HG03135 (cell line): ENCODE measurements around the gene HERPUD1.

Experiments used
- ATAC-seq: cut with Tn5 transposase; IDR thresholded peaks from one replicate; pipeline ENCODE4 v1.9.1; 2021; ENCODE audit warnings: mild to moderate bottlenecking, moderate library complexity; ENCODE audit not compliant: unreplicated experiment

Gene HERPUD1

DNA sequence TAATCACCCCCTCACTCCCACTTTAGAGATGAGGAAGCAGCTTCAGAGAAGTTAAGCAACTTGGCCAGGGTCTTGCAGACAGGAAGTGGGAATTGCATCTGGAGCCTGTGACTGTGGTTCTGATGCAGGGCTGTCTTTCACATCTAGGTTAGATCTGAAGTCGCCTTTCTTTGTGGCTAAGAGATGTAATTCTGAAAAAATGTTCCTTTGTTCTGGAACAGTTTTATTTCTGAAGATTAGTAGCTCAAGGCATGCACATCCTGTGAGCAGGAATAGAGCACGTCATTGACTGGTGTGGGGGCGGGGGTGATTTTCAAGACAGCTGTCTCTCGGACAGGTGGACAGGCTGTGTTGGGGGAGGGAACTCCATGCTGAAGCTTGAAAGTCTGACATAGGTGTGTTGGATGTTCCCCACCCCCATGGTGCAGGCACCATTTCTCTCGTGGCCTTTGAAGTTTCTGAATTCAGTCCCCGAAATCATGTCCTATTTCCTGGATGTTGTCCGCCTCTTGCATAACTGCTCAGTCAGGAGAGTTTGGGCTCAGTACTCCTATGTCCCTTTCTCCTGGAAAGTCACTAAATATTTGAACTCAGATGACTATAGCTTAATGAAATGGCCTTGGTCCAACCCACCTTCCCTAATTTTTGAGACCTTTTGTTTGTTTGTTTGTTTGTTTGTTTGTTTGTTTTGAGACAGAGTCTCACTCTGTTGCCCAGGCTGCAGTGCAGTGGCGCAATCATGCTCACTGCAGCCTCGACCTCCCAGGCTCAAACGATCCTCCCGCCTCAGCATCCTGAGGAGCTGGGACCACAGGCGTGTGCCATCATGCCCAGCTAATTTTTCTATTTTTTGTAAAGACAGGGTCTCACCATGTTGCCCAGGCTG lies 21.0 kb upstream of the HERPUD1 start:
- ATAC-seq = no peak

DNA sequence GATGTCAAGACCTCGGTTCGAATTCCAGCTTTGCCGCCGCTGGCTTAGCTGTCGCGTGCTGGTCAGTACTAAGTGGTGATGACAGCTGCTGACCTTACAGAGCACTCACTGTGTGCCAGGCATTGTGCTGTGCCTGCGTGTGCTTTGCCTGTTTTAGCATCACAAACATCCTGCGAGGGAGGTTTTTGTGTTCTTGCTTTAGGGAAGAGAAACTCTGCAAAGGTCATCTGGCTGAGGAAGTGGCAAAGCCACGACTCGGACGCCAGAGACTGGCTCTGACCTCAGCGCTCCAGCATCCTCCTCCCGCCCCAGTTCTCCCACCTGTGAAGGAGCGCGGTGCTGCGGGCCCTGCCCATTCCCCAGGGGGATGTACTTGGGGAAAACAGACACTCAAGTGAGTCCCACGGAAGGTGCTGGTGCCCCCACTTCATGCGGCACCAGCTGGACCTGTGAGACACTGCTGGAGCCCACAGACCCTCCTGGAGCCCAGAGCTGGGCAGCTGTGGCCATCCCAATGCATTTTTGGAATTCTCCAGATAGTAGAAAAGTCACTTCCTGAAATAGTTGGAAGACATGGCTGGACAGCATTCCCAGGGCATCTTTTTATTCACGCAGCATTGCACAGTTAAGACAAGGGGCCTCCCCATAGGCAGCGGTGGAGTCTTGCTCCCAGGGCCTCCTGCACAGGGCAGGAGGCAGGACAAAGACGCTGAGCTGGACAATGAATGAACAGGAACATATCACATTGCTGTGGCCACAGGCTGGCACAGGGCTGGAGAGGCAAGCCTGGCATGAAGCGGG lies 20.0 kb upstream of the HERPUD1 start:
- ATAC-seq = peak; percentile 72

DNA sequence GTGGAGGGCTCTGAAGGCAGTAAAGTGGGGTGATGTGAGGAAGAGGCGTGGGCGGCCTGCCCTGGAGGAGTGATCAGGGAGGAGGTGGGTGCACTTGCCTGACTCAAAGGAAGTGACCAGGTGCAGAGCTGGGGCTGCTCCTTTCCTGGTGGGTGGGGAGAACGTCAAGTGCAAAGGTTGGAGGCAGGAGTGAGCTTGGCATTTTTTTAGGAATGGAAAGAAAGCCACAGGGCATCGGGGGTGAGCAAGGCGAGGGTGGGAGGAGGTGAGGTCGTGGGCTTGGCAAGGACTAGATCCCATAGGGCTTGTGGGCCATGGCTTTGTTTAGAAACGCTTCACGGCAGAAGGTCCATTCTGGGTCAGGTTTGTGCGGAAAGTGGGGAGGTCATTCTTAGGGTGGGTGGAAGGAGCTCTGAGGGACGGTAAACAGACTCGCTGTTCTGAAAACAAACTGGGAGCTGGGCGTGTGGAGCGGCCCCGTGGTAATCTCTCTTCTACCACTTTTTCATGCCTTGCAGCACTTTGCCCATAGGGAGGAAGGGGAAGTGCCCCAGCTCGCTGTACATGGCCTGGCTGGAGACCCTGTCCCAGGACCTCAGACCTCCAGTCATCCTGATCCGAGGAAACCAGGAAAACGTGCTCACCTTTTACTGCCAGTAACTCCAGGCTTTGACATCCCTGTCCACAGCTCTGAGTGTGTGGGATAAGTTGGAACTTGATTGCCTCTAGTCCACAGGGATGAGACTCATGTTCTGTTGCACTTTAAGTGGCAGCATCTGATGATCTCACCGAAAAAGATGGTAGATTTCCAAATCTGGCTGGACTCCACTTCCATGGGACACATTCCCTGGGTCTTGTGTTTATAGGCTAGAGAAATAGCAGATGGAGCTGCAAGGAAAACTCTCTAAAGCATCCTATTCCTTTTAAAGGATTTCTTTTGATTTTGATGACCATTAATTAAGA lies 18.9 kb upstream of the HERPUD1 start:
- no peak for ATAC-seq

DNA sequence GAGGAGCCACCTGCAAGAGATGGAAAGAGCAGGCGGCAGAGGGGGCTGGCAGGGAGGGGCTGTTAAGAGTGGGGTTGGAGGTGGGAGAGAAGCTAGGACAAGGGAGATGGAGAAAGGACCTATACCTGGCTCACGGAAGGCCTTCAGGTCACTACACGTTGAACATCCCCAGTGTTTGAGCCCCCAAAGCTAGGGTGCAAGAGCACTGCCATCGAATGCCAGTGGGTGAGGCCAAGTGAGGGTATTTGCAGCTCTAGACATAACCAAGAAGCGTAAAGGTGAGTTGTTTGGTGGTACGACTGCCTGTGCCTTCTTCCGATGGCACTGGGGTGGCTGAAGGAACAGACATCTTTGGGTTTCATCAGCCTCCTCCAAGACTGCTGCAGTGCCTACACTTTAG lies 17.0 kb upstream of the HERPUD1 start:
- no peak for ATAC-seq

DNA sequence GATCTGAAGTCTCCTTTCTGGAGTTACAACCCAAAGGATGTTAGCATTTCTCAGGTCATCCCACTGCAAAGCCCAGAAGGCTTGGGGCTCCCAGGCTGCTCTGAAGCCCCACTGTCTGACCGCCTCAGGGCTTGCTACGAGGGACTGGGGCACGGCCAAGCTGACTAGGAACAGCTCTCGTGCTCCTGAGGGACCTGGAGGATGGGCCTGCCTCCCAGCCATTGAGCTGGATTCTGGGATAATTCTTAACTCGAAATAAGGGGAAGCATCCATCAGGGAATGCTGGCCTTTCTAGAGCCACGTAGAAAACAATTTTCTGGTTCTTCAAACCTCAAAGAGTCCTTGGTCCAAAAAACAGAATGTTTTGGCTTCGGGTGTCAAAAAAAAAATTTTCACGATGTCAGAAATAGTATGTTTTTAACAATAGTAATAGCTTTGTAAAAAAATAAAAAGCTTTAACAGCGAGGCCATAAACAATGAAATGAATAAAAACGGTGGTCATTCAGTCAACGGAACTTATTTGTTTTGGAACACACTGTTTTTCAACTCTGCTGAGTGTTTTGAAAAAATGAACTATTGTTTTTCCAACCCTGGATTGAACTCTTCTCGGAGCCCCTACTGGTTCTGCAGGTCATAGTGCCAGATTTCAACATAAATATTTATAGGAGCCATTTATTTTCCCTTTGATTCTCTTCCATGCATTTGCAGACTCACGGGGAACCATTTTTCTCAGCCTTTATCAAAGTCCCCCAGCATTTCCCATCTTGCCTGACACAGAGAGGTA lies 16.4 kb upstream of the HERPUD1 start:
- no peak for ATAC-seq

DNA sequence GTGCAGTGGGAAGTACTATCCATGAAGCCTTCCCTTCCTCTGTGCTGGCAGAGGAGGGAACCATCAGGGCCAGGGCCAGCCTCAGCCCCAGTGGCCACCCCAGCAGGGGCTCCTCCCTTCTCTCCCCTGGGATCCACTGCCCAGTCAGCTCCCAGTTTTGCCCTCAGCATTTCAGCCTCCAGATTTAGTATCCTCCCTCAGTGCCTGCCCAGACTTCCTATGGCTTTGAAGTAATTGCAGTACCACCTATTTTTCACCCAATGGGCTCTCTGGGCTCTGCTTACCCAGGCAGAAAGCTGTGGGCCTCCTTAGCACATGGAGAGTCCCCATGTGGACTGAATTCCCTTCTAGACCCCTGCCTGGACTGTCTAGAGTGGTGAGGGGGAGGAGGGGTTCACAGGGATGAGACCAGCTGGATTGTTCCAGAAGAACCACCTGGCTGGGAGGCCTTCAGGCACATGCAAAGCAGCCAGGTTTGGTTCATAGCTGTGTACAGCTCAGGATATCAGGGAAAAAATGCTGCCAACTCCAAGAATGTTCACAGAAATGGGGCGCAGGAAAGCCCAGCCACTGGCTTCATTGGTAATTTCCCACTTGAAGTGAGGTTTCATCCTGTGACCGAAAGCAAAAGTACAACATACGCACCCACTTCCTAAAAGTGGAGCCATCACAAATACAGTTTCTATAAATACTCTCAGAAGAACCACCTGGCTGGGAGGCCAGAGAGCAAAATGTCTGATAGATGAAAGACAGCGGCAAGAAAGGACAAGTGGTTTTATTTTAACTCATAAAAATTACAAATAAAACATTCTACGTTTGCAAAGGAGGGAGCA lies 15.2 kb upstream of the HERPUD1 start:
- ATAC-seq = peak; percentile 65

DNA sequence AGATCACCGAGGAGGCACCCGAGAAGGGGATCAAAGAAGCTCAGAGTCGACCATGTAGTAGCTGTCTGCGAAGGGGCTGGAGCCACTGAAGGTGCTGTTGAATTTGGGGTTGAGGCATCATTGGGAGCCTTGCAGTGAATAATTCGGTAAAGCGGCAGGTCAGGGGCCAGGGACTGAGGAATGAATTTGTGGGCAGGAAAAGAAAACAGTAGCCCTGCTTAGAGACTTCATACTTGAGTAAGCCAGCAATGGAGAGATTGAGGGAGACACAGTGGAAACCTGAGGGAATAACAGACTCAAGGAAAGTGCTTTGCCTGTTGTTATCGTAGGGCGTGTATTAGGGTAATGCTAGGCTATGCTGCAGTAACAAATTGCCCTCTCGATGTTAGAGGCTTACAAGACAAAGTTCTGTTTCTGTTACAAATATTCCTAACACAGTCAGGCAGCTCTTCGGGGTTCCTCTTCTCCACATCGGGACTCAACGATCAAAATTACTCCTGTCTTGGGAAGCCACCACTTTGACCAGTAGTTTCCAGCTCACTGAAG lies 13.4 kb upstream of the HERPUD1 start:
- ATAC-seq = no peak

DNA sequence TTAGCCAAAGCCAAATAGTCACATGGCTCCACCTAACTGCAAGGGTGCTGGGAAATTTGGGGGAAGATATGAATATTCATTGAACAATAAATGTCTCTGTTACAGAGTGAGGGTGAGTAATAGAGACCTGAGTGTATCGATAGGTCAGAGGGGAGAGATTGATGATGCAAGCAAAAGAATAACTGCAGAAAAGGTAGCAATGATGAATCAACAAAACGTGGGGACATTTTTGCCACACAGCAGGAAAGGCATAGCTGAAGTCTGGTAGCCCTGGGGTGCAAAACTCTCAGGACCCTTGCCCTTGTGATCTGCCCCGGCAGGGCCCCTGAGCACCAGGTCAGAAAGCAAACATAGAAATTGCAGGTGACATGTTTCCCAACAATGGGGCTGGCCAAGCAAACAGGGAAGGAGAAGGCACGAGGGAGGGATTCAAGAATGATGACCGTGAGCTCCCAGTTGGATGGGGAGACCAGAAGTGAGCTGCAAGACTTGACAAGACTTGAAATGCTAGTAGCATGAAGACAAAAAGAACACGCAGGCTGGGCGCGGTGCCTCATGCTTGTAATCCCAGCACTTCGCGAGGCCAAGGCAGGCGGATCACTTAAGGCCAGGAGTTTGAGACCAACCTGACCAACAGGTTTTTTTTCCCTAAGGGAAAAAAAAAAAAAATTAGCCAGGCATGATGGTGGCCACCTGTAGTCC lies 12.7 kb upstream of the HERPUD1 start:
- no peak for ATAC-seq

DNA sequence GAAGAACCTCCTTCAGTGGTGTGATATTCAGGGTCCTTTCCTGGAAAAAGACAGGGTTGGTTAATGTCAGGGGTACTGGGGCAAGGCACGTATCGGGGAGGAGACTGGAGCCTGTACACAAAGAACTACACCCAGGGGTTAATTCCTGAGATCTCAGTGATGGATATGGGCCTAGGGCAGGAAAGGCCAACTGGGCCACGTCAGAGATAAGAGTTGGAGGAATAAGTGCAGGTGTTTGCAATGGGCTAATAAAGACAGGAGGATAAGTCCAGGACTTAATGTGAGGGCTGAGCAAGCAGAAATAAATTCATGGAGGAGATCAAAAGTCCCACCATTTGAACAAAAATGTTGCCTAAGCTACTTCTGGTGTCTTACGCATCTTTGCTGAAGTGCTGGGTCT lies 10.4 kb upstream of the HERPUD1 start:
- ATAC-seq = no peak

DNA sequence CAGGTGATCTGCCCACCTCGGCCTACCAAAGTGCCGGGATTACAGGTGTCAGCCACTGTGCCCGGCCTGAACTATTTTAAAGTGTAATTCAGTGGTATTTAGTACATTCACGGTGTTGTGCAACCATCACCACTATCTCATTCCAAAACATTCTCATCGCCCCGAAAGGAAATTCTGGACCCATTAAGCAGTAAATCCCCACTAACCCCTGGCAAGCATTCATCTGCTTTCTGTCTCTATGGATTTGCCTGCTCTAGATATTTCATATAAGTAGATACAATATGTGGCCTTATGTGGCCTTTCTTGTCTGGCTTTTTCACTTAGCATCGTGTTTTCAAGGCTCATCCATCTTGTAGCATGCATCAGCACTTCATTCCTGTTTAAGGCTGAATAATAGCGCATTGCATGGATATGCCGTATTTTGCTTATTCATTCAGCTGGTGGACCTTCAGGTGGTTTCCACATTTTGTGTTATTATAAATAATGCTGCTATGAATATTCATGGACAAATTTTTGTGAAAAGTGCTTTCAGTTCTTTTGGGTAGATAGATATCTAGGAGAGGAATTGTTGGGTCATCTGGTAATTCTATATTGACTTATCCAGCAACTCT lies 8.4 kb upstream of the HERPUD1 start:
- no peak for ATAC-seq

DNA sequence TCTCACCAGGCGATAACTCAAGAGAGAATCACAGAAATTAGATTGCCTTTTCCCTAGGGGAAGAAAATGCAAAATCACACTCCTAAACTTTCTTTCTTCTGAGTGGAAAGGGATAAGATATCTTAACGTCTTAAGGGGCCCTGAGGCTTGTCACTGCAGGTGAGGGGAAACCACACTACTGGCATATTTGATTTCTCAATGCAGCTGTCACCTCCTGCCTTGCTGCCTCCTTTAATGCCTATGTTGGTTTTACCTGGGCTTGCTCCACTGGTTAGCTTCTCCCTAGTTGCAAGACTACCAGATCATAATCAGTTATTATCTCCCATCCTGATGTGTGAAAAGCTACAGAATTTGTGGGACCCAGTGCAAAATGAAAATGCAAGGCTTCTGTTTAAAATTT lies 4.5 kb upstream of the HERPUD1 start:
- ATAC-seq = no peak

DNA sequence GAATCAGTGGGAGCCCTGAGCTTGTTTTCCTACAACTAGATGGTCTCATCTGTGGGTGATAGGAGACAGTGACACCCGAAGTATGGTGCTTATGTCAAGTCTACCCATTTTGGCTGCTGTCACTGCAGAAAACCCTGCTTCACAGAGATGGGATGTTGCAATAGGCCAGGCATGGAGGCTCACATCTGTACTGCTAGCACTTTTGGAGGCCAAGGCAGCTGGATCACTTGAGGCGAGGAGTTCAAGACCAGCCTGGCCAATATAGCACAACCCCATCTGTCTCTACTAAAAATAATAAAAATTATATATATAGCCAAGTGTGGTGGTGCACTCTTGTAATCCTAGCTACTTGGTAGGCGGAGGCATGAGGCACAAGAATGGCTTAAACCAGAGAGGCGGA lies 2.3 kb upstream of the HERPUD1 start:
- ATAC-seq = no peak

DNA sequence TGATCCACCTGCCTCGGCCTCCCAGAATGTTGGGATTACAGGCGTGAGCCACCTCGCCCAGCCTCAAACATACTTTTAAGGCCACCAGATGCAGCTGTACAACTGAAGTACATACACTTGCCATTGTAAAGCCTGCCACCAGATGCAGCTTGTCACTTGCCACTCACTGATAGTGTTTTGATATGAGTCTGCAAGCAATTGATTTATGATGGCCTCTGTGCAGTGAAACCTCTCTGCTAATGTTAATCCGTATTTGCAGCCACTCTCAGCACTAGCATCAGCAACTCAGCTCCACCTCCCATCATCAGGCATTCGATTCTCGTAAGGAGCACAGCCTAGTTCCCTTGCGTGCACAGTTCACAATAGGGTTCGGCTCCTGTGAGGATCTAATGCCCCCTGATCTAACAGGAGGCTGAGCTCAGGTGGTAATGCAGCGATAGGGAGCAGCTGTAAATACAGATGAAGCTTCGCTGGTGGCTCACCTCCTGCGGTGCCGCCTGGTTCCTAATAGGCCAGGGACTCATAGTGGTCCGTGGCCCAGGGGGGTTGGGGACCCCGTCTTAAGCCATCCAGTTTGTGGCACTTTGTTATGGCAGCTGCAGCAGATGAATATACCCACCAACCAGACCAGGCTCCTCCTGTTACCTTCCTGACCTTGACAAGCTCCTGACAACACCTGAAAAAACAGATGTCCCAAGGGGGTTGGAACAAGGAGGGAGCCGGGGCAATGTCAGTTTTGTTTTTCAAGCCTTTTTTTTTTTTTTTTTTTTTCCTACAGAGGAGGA lies 1.3 kb upstream of the HERPUD1 start:
- no peak for ATAC-seq

DNA sequence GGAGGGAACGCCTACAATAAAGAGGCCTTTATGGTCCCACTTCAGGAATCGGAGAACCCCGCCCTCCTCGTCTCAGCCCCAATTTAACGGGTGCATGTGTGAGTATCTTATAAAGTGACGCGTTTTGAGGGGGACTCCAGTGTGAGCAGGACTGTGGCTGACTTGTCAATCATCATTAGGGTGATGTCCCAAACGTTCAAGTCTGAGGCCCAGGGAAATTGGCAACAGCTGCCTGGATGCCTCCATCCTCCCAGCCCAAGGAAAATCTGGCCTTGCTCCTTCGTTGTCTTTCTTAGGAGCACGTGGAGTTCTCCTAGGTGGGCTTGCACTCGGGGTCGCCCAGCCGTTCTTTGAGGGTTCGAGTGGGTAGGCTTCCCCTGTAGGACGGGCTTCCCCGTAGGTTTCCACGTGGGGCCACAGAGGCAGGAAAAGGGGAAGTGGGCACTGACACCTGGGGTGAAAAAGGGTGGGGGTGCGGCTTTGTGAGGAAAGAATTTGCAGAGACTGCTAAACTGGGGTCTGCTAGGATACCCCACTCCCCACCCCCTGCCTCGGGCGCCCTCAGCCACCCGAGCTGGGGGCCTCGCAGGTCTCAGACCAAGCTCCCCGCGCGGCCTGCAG lies 561 bp upstream of the HERPUD1 start:
- peak; percentile 40 for ATAC-seq

DNA sequence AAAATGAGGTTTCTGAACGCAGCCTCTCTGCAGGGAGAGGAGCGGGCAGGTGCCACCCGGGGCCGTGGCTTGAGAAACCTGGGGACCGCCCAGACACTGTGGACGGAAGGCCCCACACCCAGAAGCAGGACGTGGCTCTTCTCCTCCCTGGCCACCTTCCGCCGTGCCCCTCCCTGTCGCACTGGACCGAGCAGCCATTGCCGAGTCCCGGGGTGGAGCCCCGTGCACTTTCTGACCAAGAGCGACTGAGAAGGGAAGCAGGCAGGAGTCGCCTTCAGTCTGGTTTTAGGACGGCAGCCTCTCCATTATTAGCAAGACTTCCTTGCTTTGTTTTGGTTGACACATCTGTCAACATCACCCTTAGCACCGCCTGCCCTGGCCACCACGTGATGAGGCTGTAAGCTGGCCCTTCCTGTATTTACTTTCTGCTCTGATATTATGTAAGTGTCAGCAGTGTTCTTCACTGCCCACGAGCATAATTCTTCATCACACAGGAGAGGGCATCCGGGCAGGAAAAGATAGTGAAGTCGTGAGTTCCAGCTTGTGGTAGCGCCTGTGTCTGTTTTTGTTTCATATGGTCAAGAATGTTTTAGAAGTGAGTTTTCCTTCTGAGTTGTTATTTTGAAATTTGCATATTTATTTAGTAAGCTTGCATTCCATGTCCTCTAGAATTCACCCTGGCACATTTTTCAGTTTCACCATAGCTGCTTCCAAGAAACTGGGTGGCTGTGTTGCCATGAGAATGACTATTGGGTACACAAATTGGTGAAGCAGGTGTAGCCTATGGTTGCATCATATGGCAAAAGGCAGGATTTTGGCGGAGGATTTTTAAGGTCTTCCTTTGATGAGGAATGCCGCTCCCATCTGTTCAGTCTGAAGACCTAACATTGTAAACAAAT lies 1.0 kb downstream of the HERPUD1 start:
- peak; percentile 8 for ATAC-seq
